Eye (tissue), 1 donor: Measurements from ENCODE around the gene TOR1A.
"Not testable (repeated sequence)": the region's sequence is repeated elsewhere in the genome, so short reads cannot be mapped to it uniquely, and the experiment has no call there.

Source experiments
- DNase-seq: peaks from one replicate; pipeline ENCODE4 v3.0.0-alpha.2; 2015

TOR1A gene

DNA sequence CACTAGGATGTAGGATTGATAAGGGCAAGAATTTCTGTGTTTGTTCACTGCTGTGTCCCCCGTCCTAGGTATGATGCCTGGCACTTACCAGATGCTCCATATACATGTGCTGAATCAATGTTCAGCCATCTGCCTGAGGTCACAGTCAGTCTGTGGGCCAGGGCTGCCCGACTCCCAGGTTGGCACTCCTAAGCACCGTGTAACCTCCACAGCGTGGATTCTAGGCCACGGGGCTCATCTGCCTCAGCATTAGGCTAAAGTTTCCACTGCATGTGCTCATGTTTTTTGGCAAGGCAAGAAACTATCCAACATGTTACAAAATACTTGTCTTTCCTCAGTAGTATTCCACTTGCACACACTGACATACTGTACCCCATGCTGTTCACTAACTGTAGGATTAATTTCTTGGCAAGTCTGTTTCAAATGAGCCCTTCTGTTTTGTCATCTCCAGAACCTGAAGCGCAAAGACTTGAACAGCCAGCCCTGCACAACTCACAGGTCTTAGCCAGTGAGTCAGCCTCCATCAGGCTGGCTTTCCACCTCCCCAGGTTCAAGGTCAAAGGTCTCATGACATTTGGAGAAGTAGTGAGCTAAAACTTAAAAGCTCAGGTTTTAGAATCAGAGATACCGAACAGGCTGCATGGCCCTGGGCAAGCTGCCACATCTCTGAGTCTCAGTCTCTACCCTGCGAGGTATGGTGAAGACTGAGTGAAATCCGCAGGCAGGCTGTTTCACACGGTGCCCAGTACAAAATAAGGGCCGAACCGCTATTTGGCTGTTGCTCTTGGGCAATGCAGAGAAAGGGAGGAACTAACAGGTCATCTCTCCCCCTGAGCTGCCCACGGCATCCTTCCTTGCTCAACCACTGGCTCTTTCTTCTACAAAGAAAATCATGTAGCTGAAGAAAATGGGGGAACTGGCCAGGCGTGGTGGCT, 7.2 kb downstream of the TOR1A start:
- no peak for DNase-seq

DNA sequence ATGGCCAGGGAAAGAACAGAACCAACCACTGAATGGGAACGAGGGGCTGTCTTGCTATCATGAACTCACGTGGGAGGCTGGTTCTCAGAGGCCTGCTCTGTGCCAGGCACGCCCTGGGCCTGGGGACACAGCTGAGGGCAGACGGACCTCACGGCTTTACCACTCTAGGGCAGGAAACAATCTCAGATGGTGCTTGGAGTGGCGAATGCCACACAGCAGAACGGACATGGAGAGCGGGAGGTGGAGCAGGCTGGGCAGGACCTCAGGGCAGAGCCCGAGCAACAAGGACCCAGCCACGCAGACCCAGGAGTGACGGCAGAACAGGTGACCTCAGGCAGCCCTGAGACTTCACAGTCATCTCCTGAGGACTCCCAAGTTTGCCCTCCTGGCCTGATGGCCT, 8.7 kb downstream of the TOR1A start:
- DNase-seq, result no peak

DNA sequence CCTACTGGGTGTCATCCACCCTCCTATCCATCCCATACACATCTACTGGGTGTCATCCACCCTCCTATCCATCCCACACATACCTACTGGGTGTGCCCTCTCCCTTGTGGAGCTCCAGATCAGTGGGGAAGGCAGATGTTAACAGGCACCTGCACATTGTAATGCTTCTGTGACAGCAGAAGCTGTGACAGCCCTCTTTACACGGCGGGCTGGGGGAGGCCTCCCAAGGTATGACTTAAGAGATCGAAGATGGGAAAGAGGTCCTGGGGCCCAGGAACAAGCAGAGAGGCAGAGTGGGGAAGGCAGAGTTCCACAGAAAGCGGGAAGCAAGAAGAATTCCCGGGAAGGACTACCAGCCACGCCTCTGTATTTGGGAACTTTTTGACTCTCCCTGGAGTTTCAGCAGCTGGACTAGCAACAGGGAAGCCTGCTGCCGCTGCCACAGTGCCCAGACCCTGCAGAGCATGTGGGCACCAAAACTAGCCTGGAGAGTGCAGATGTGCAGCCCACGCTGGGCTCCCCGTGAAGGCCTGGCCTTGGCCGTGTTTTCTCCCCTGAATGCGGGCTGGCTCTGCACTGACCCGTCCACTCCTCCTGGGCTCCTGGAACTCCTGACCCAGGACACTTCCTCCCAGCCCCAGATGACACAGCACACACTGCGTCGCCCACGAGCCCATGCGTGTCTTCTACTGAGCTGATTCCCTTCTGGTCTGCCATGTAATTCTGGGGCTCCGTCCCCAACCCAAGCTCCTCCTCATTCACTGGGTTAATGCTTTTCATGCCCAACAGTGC, 9.3 kb downstream of the TOR1A start:
- no peak for DNase-seq

DNA sequence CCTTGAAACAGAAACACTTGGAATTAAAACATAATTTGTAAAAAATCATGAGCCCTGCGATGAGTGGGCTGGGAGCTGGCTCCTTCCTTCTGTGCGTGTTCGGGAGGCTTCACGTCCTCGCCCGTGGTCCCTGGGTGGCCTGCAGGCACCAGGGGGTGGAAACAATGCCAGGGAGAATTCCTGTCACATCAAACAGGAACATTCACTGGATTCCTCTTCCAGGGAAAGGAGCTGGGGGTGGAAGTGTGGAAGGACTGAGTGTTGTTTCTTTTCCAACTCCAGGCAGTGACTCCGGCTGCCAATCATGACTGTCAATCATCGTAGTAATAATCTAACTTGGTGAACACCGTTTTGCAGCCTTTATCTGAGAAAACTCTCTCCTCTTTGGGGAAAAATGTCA, 10.3 kb downstream of the TOR1A start:
- no peak for DNase-seq

DNA sequence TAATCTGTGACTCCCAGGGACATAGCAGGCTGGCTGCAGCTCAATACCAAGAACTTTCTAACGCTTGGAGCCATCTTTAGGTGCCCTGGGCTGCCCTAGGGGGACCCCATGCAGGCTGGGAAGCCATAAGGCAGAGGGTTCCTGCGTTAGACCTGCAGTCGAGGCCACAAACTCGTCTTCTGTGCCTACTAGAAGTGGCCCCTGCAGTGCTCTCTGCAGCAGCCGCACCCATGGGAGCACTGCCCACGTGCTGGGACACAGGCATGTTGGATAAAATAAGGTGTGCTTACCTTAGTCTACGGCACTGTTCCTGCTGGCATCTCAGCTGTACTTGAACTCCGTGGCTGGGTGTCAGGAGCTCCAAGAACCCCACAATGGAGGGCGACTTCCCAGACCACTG, 11.6 kb downstream of the TOR1A start:
- DNase-seq, result no peak

DNA sequence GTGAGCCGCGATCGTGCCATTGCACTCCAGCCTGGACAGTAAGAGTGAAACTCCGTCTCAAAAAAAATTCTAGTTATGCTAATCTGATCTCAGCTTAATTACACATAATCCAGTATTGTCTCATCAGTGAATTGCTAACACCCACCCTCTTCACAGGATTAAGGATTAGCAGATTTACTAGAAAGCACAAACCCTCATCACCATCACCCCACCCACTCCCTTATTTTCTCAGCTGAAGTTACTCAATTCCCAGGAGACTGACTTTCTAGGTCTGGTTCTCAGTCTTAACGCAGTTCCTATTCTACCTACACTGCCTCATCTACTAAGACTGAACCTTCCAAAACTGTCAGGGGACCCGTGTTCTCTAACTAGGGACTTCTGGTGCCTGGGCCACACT, 12.0 kb downstream of the TOR1A start:
- no peak for DNase-seq

DNA sequence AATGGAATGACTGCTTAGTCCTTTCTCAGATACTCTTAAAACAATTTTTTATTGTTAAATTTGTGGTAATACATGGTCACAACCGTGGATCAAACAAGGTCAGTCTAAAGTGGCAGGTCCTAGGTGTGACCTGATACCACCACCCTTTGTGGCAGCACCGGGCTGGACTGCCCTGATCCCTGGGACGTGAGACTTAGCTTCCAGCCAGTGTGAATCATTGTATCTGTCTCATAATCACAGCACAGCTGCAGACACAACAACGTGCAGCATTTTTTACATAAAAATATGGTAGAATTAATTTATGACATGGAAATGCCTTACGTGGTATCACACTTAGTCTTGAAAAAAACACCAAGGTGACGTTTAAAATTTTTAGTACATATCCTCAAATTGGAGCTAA, 13.1 kb downstream of the TOR1A start:
- DNase-seq, result no peak

DNA sequence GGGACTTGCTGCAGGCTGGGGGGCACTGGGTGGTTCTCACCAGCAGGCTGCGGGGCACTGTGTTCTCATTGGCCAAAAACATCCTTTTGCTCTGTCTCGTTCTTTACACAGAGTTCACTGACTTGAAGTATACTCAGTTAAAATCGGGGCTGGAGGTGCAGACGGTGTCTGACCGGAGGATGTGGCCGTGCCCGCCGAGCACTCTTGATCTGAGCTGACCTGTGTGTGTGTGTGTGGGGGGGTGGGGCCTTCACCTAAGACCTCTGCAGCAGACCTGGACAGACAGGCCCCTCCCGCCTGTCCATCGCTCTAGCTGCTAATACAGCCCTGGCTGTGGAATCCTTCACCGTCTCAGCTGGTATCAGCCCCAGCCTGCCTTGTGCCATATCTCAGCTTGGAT, 13.8 kb downstream of the TOR1A start:
- DNase-seq, result no peak

DNA sequence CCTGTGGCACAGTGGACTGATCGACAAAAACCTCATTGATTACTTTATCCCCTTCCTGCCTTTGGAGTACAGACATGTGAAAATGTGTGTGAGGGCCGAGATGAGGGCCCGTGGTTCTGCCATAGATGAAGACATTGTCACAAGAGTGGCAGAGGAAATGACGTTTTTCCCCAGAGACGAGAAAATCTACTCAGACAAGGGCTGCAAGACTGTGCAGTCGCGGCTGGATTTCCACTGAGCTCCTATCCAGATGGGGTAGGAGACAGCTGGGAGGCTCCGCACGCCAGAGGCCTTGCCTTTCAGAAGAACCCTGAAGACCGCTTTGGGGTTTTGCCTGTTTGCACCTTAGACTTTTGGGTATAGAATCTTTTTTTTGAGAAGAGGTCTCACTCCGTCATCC, 14.6 kb downstream of the TOR1A start:
- DNase-seq, result no peak

DNA sequence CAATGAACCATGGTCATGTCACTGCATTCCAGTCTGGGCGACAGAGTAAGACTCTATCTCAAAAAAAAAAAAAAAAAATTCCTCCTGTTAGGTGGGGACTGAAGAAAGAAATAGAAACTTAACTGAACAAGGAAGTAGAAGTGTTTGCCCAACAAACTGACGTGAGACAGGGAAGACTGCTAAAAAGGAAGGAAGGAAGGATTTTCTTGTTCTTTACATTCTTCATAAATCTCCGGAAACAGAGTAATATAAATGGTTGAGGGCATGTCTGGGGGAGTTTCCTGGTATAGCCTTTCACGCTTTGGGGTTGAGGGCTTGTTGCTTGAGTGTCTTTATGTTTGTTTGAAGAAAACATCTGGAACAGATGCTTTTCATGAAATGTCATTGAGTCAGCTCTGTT, 17.9 kb downstream of the TOR1A start:
- no peak for DNase-seq

DNA sequence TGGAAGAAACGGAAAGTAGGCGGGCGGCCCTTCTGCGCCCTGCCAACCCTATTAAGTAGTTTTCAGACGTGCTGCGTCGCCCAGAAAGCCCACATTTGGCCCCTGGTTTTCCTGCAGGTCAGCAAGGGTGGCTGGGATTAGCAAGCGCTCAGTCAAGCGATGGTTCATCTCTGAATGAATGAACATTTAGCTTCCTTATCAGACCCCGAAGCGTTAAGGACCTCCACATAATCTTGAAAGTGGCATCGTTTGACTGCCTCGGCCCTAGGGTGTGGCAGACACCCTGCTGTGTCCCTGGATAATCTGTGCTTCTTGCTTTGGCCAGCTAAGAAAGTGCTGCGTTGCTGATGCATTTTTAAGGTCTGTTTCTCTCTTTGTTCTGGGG, 20.3 kb downstream of the TOR1A start:
- peak; percentile 64 for DNase-seq

DNA sequence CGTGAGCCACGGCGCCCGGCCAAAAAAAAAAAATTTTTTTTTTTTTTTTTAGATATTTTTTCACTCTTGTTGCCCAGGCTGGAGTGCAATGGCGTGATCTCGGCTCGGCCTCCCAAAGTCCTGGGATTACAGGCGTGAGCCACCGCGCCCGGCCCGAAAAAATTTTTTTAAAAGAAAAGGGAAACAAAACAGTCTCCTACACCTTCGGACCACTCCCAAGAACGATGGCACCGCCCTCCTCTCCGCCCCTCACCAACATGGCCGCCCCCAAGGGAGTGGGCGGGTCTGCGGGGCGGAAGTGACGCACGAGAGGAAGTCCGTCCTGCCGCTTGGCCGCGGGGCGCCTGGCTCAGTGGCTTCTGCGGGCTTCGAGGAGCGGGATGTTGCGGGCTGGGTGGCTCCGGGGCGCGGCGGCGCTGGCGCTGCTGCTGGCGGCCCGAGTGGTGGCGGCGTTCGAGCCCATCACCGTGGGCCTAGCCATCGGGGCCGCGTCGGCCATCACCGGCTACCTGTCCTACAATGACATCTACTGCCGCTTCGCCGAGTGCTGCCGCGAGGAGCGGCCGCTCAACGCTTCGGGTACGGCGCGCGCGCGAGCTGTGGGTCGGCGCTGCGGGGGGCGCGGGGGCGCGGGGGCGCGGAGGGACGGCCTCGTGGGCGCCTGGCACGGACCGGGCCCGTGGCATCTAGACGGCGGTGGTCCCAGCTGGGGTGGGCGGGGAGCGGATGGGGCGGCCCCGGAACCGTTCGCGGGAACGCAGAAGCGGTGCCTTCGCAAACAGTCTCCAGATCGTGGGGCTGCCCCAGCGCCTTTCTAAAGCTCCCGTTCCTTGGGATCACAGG, 20.9 kb downstream of the TOR1A start, which contains the start of gene TOR1B:
TOR1B (plus strand) TSS at position 352 of the 843 bp plus-strand sequence; CDS start at position 381, 29 bp downstream.
- DNase-seq, result peak; percentile 99

DNA sequence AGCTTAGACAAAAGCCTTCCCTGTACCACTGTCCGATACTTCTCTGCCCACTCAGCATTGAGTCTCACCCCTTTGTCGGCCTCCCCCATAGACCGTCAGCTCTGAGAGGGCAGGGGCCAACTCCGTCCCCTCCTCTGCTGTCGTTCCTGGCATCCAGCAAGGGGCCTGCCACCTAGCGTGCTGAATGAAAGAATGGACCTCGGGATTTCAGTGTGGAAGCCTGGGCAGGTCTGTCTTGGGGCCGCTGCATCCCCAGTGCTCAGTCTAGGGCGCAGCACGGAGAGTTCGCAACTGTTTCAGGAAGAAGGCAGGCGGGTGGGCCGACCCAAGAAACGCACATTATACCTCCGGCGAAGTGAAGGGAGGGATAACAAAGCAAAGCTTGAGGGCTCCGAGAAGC, 22.4 kb downstream of the TOR1A start:
- no peak for DNase-seq

DNA sequence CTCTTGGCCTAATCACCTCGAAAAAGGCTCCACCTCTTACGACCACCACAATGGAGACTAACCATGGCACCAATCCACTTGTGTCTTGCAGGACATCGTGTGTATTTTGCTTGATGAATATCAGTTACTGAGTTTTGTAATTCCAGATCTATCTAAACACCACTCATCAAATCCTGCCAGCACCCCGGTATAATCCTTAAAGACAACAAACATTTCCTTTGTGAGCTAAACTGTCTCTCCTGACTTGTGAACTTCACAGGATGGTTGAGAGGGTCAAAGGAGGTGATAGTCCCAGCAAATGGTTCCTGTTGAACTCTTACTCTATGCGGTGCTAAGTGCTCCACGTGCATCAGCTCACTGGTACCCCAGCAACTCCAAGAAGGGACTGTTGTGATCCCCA, 25.0 kb downstream of the TOR1A start:
- no peak for DNase-seq

DNA sequence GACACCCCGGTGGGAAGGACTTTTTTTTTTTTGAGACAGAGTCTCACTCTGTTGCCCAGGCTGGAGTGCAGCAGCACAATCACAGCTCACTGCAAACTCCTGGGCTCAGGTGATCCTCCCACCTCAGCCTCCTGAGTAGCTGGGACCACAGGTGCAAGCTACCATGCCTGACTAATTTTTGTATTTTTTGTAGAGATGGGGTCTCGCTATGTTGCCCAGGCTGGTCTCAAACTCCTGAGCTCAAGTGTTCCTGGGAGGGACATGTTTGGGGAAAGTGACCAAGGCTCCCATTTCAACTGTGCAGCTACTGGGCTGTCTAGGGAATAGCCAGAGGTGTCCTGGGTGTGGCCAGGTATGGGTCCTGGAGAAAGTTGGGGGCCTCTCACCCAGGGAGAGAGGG, 27.9 kb downstream of the TOR1A start:
- DNase-seq, result not testable (repeated sequence)

DNA sequence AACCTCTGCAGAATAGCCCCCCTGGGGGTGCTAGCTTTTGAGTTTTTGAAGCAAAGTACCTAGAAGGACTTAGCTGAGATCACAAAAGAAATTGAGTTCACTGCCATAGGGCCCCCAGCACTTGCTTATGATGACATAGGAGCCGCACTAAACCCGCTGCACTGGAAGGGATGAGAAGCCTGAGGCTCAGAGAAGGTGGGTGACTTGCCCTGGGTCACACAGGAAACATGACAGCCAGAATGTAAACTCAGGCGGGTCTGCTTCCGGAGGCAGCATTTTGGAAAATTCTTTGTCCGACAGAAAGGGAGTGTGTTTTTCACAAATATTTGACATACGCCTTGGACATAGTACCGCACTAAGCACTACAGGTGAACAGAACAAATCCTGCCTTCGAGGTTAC, 29.4 kb downstream of the TOR1A start:
- no peak for DNase-seq

DNA sequence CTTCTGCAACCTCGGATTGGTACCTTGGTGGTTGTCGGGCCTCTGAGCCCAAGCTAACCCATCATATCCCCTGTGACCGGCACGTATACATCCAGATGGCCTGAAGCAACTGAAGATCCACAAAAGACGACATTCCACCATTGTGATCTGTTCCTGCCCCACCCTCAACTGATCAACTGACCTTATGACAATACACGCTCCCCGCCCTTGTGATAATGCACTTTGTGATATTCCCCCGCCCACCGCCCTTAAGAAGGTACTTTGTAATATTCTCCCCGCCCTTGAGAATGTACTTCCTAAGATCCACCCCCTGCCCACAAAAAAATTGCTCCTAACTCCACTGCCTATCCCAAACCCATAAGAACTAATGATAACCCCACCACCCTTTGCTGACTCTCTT, 37.5 kb downstream of the TOR1A start:
- no peak for DNase-seq

DNA sequence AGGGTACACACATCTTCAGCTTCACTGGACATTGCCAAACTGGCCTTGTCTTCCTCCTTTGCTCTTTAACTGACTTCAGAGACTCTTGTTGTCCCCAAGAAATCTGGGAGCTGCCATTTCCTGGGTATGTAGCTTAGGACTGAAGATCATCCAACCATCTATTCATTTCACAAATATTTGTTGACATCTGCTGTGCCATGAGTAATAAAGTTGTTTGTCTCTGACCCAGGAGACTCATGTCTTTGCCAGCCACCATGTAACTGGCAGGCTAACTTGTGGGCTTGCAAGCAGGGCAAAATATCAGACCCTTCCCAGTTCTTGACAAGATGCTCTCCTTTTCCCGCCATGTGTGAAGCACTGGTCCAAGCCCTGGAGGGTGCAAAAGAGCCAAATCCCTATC, 38.1 kb downstream of the TOR1A start:
- no peak for DNase-seq

DNA sequence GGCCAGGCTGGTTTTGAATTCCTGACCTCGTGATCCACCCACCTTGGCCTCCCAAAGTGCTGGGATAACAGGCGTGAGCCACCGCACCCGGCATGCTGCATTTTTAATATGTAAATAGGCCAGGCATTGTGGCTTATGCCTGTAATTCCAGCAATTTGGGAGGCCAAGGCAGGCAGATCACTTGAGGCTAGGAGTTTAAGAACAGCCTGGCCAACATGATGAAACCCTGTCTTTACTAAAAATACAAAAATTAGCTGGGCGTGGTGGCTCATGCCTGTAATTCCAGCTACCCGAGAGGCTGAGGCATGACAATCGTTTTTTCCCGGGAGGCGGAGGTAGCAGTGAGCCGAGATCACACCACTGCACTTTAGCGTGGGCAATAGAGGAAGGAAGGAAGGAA, 39.0 kb downstream of the TOR1A start:
- DNase-seq, result not testable (repeated sequence)

DNA sequence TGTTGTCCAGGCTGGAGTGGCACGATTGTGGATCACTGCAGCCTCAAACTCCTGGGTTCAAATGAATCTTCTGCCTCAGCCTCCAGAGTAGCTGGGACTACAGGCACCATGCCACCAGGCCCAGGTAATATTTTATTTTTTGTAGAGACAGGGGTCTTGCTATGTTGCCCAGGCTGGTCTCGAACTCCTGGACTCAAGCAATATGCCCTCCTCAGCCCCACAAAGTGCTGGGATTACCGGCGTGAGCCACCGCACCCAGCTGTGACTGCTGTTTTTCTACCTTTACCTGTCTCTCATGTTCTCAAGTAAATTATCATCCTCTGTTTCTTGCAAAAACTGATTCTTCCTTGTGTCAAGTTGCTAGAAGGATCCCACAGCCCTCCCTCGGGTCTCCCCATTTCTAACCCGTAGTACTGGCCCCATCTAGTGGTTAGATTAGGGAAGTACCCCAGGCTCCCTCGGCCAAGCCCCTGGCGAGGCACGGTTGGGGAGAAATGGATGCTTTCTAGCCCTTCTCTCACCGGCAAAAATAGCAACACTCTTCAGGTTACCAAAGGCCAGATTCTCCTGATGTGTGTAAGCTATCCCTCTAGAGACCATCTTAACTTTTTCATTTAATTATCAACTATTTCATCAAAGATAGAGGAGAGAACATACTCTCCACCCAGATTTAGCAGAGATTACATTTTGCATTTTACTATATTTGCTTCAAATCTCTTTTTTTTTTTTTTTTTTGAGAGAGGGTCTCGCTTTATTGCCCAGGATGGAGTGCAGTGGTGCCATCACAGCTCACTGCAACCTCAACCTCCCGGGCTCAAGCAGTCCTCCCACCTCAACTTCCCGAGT, 40.2 kb downstream of the TOR1A start:
- peak; percentile 92 for DNase-seq

DNA sequence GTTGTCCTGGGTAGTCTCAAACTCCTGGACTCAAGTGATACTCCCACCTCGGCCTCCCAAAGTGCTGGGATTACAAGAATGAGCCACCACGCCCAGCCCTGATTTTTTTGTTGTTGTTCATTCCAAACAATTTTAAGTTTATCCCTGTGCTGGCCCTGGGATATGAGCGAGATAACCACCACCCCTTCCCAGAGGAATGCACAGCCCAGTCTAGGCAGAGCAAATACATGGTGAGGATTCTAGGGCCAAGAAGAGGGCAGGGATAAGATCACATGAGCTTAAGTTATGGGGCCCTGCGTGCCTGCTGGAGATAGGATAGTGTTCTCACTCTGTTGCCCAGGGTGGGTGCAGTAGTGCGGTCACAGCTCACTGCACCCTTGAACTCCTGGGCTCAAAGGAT, 42.0 kb downstream of the TOR1A start:
- DNase-seq, result no peak

DNA sequence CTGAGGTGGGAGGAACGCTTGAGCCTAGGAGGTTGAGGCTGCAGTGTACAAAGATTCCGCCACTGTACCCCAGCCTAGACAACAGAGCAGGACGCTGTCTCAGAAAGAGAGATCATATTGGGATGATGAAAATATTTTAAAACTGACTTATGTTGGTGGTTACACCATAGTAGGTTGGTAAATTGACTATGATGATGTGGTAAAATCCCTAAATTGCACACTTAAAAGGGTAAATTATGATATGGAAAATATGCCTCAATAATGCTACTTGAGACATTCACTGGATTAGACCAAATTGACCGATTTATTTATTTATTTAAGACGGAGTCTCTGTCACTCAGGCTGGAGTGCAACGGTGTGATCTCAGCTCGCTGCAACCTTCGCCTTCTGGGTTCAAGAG, 42.8 kb downstream of the TOR1A start:
- no peak for DNase-seq
